ENCODE measurements around the gene MARK3. TPM values are rescaled to one million over a fixed set of nuclear protein-coding genes. Genes with fewer than 3 reads are reported as not detected.

MARK3 gene
- total RNA-seq, 1 experiment from 2014 or later: 72.5 TPM

GRCh38 chr14:103541709-103542604 lies 156.7 kb downstream of the MARK3 start:
- Histone ChIP-seq H3K9me3 (ENCODE audit: control insufficient read depth in 1 of 2, insufficient read depth in 1 of 2, low read depth in 1 of 2, low read length in 2 of 2) (no peaks in the 10 kb centered on the region), H3K9ac (ENCODE audit: low read length) (no peak overlapping the region), H3K36me3 (ENCODE audit: control insufficient read depth in 1 of 2, insufficient read depth in 2 of 2, low read length in 2 of 2) (no peaks in the 10 kb centered on the region), H2AFZ (ENCODE audit: low read depth, low read length, poor library complexity, severe bottlenecking) (no peak overlapping the region), H3K9me2 (ENCODE audit: insufficient read depth) (no peaks in the 10 kb centered on the region), H3K27me3 (ENCODE audit: insufficient read depth, low read length) (no peaks in the 10 kb centered on the region), H3K4me2 (ENCODE audit: low read length) (peak overlapping the region; percentile 77), H3K27ac (ENCODE audit: low read depth, low read length) (no peak overlapping the region), H4K20me1 (ENCODE audit: insufficient read depth) (no peaks in the 10 kb centered on the region), H3K79me2 (ENCODE audit: insufficient read depth, low read length) (no peaks in the 10 kb centered on the region), H3K4me3 (replicated peaks in 1 of 2; ENCODE audit: low read depth in 1 of 2, low read length in 2 of 2) (no peak overlapping the region), H3K4me1 (ENCODE audit: control insufficient read depth in 1 of 2, insufficient read depth in 2 of 2, low read length in 2 of 2) (peaks cover 34 to 54% of the 10 kb centered on the region in 2 experiments)
- ChIA-PET RAD21 (ENCODE audit: low non-redundant PET in 1 of 2, low total read pairs in 2 of 2, uncharacterized antibody in 2 of 2, unreplicated experiment in 2 of 2) (no interaction called here), POLR2A (interaction anchor here (1.2 kb wide), 1 partner anchor 21 kb away, joined by 4 read pairs; no protein-coding TSS in a partner anchor), CTCF (interaction anchor here (1.2 to 2.1 kb wide), 2 partner anchors 21 to 23 kb away, joined by 5 to 12 read pairs; no protein-coding TSS in a partner anchor)
- DNase-seq (ENCODE audit: low read depth, low spot score) (no peak), ATAC-seq (no peak)
- TF ChIP-seq RAD21 (IDR thresholded peaks at IDR 0.05; ENCODE audit: low read depth): no peak
- TF ChIP-seq EZH2phosphoT487 (IDR thresholded peaks at IDR 0.05; ENCODE audit: borderline replicate concordance): no peak
- no peak for TF ChIP-seq TCF7L2 (IDR thresholded peaks at IDR 0.05; ENCODE audit: borderline replicate concordance, extremely low read depth, insufficient read depth, insufficient read length)
- TF ChIP-seq POLR2AphosphoS5 (IDR thresholded peaks at IDR 0.05; ENCODE audit: low read depth, low read length): no peak
- TF ChIP-seq ZNF274 (IDR thresholded peaks at IDR 0.05; ENCODE audit: low read depth, low read length): no peak
- TF ChIP-seq FOSL1 (IDR thresholded peaks at IDR 0.05; ENCODE audit: low read depth): no peak
- no peak for TF ChIP-seq EGR1 (IDR thresholded peaks at IDR 0.05; ENCODE audit: low read depth)
- no peak for TF ChIP-seq SIN3A (IDR thresholded peaks at IDR 0.05; ENCODE audit: low read depth)
- TF ChIP-seq CTCF (IDR thresholded peaks at IDR 0.05 in 2 of 3, conservative IDR thresholded peaks at IDR 0.05 in 1 of 3; ENCODE audit: borderline replicate concordance in 1 of 3, insufficient read depth in 1 of 3, low read depth in 2 of 3, low read length in 2 of 3): no peak
- no peak for TF ChIP-seq SRF (IDR thresholded peaks at IDR 0.05; ENCODE audit: low read depth)
- TF ChIP-seq CBX3 (IDR thresholded peaks at IDR 0.05; ENCODE audit: low read depth): no peak
- TF ChIP-seq CEBPB (IDR thresholded peaks at IDR 0.05; ENCODE audit: low read depth): no peak
- intact Hi-C loops (cut with micrococcal nuclease): no loop called here
- no TSS peak for BruUV-seq (replicated peaks)
